ENCODE data around the gene CCDC157. TPM values are rescaled to one million over a fixed set of nuclear protein-coding genes. Genes with fewer than 3 reads are reported as not detected.

CCDC157 gene
- total and polyA plus RNA-seq, 9 of the 15 experiments (the other 6 are each of a cell fraction or from before 2014, with no cell fraction given): 0.04 to 1.3 (median 0.68) TPM

DNA sequence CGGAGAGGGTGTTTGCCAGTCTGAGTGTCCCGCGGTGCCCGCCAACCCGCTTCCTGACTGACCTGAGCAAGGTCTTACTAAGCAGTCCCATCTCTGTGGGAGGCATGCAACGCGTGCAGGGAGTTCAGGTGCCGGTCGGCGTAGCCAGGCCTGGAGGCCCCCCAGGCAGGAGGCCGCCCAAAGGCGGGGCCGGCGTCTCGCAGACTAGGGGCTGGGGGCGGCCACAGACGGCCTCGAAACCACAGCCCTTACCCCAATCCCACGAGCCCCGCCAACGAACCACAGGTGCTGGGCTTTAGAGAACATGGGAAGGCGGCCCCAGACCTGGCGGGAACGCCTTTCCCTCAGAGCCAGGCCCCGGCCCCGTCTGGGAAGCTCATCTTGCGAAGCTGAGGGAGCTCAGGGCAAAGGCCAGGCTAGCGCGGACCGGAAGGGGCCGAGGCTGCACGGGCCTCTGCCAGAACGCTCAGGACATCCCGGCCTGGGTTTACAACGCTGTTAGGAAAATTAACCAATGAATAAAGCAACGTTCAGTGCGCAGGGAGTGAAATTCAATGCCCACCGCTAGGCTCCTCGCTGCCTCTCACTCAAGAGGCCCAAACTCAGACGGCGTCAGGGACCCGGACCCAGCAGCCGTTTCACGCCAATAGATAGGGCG lies 66.6 kb downstream of the CCDC157 start:
- H3K4me1 ChIP-seq (replicated peaks in 1 of 2; ENCODE audit: control insufficient read depth in 2 of 2, insufficient read depth in 2 of 2, low read length in 2 of 2): peaks cover 46 to 47% of the 10 kb centered on the region in 2 experiments
- ChIA-PET CTCF (ENCODE audit: low intra/inter-chr PET ratio) (no interaction called here), POLR2A (interaction anchor here (0.6 to 3.2 kb wide), 8 partner anchors 10 to 184 kb away, joined by 3 to 17 read pairs (median 4); no protein-coding TSS in a partner anchor)
- under 1% methylated on average over 40 of the region's 45 CpGs for WGBS (ENCODE audit: insufficient coverage, low coverage, missing lambda C conversion rate)
- peak overlapping the region; percentile 59 for H3K4me3 ChIP-seq
- ATAC-seq (peak; percentile 62), FAIRE-seq (no peak), DNase-seq (ENCODE audit: extremely low read depth in 1 of 4, low spot score in 3 of 4) (peak in 2 of 4 experiments; percentile 56 to 57)
- H3K9ac ChIP-seq (ENCODE audit: insufficient read depth in 1 of 2, low read depth in 2 of 2, low read length in 2 of 2): peak overlapping the region; percentile 94
- peaks cover 67% of the 10 kb centered on the region for H3K79me2 ChIP-seq (ENCODE audit: control insufficient read depth, insufficient read depth, low read length)
- intact Hi-C loops (cut with micrococcal nuclease): no loop called here
- H4K20me1 ChIP-seq (replicated peaks; ENCODE audit: control insufficient read depth, insufficient read depth, low read length): no peaks in the 10 kb centered on the region
- peak overlapping the region; percentile 94 for H3K27ac ChIP-seq (ENCODE audit: extremely low read depth, low read depth, low read length)
- H3K27me3 ChIP-seq (ENCODE audit: control insufficient read depth in 2 of 2, insufficient read depth in 2 of 2, low read length in 2 of 2): no peaks in the 10 kb centered on the region
- H3K9me3 ChIP-seq (replicated peaks; ENCODE audit: control insufficient read depth, insufficient read depth, low read depth, low read length): no peaks in the 10 kb centered on the region; the same call in 1 of the 2 replicates
- H3K4me2 ChIP-seq (ENCODE audit: insufficient read depth, low read length): peak overlapping the region; percentile 94
- H3K36me3 ChIP-seq (ENCODE audit: control insufficient read depth, insufficient read depth, low read length): peaks cover 31% of the 10 kb centered on the region
- H3K9me1 ChIP-seq (ENCODE audit: control insufficient read depth, insufficient read depth, low read length): no peaks in the 10 kb centered on the region
- in situ Hi-C loops (cut with MboI): no loop called here
- peak overlapping the region; percentile 38; the same call in 1 of the 2 replicates for H2AFZ ChIP-seq (ENCODE audit: low read depth, low read length)
- BruUV-seq (replicated peaks): TSS peak; percentile 44
- TF ChIP-seq, protein P1, sequence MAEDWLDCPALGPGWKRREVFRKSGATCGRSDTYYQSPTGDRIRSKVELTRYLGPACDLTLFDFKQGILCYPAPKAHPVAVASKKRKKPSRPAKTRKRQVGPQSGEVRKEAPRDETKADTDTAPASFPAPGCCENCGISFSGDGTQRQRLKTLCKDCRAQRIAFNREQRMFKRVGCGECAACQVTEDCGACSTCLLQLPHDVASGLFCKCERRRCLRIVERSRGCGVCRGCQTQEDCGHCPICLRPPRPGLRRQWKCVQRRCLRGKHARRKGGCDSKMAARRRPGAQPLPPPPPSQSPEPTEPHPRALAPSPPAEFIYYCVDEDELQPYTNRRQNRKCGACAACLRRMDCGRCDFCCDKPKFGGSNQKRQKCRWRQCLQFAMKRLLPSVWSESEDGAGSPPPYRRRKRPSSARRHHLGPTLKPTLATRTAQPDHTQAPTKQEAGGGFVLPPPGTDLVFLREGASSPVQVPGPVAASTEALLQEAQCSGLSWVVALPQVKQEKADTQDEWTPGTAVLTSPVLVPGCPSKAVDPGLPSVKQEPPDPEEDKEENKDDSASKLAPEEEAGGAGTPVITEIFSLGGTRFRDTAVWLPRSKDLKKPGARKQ (CRISPR knock-in tag; IDR thresholded peaks at IDR 0.05): no peak
- TF ChIP-seq SP2 (IDR thresholded peaks at IDR 0.05; ENCODE audit: extremely low read depth, low read depth, low read length, poor library complexity, severe bottlenecking) (no peak), KDM1A (IDR thresholded peaks at IDR 0.05) (no peak), ZNF133 (CRISPR knock-in tag; IDR thresholded peaks at IDR 0.05) (no peak), ZNF639 (CRISPR knock-in tag; conservative IDR thresholded peaks at IDR 0.05 in 1 of 2, IDR thresholded peaks at IDR 0.05 in 1 of 2) (peak in 1 of 2 experiments; percentile 20; a peak in 1 of 4 replicates), JUN (IDR thresholded peaks at IDR 0.05; ENCODE audit: borderline replicate concordance, low read depth, low read length) (no peak), JUN (CRISPR knock-in tag; IDR thresholded peaks at IDR 0.05; ENCODE audit: borderline replicate concordance) (0 out of 2 replicates have a peak, but pooled peaks have one; percentile 54), SAP30 (IDR thresholded peaks at IDR 0.05; ENCODE audit: borderline replicate concordance, insufficient read depth, low read depth, low read length, poor library complexity, severe bottlenecking) (no peak), MYC (IDR thresholded peaks at IDR 0.05; ENCODE audit: low read depth, low read length) (no peak), MYC (CRISPR knock-in tag; IDR thresholded peaks at IDR 0.05; ENCODE audit: borderline replicate concordance, low read depth) (peak; percentile 65; the same call in 1 of the 2 replicates), TCFL5 (CRISPR knock-in tag; conservative IDR thresholded peaks at IDR 0.05) (no peak), SMARCB1 (IDR thresholded peaks at IDR 0.05; ENCODE audit: insufficient read length, low read depth) (no peak), CTBP1 (IDR thresholded peaks at IDR 0.05; ENCODE audit: borderline replicate concordance) (no peak), MAFF (IDR thresholded peaks at IDR 0.05; ENCODE audit: low read length) (no peak), SRSF7 (optimal IDR thresholded peaks at IDR 0.05; ENCODE audit: low read depth, low read length) (no peak), EHMT2 (IDR thresholded peaks at IDR 0.05) (no peak), KDM5B (IDR thresholded peaks at IDR 0.05; ENCODE audit: insufficient replicate concordance, low read depth, low read length) (no peak), ZFPM2 (CRISPR knock-in tag; IDR thresholded peaks at IDR 0.05) (no peak)
- TF ChIP-seq, protein P2, sequence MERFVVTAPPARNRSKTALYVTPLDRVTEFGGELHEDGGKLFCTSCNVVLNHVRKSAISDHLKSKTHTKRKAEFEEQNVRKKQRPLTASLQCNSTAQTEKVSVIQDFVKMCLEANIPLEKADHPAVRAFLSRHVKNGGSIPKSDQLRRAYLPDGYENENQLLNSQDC (CRISPR knock-in tag; IDR thresholded peaks at IDR 0.05): no peak
